ENCODE results near the gene KIF23. TPM values are rescaled to one million over a fixed set of nuclear protein-coding genes. Genes with fewer than 3 reads are reported as not detected.

The KIF23 gene
- total RNA-seq, 1 experiment from 2014 or later: 87.8 TPM

- no peak for TF ChIP-seq USF2 (CRISPR knock-in tag; IDR thresholded peaks at IDR 0.05)
- no peak for TF ChIP-seq RORB (CRISPR knock-in tag; IDR thresholded peaks at IDR 0.05)
- TF ChIP-seq CREM (CRISPR knock-in tag; IDR thresholded peaks at IDR 0.05): no peak
- no peak for TF ChIP-seq CBFB (CRISPR knock-in tag; IDR thresholded peaks at IDR 0.05; ENCODE audit: low read depth)
- TF ChIP-seq ZNF317 (CRISPR knock-in tag; IDR thresholded peaks at IDR 0.05; ENCODE audit: borderline replicate concordance, low read depth): no peak
- no peak for TF ChIP-seq ZNF425 (CRISPR knock-in tag; conservative IDR thresholded peaks at IDR 0.05)
- no peak for TF ChIP-seq ZNF416 (CRISPR knock-in tag; IDR thresholded peaks at IDR 0.05)
- TF ChIP-seq JUN (CRISPR knock-in tag; IDR thresholded peaks at IDR 0.05): no peak
- no peak for TF ChIP-seq ELF4 (CRISPR knock-in tag; IDR thresholded peaks at IDR 0.05; ENCODE audit: low read depth)
- no peak for TF ChIP-seq ZNF423 (CRISPR knock-in tag; IDR thresholded peaks at IDR 0.05)
- no peak for TF ChIP-seq HMGXB4 (CRISPR knock-in tag; IDR thresholded peaks at IDR 0.05)
- no peaks in the 10 kb centered on the region; the same call in 1 of the 2 replicates for H3K27me3 Mint-ChIP-seq (ENCODE audit: low read depth)
- CTCF ChIA-PET: no interaction called here
- POLR2A ChIA-PET: no interaction called here
- DNase-seq (ENCODE audit: low spot score): no peak
- no peaks in the 10 kb centered on the region for H3K4me1 Mint-ChIP-seq
- ATAC-seq: no peak
- peaks cover 9% of the 10 kb centered on the region for H3K36me3 Mint-ChIP-seq
- peaks cover 32% of the 10 kb centered on the region for H3K9me3 Mint-ChIP-seq
- H3K4me3 Mint-ChIP-seq: no peak overlapping the region
- no peak overlapping the region for H3K27ac Mint-ChIP-seq
These were observed 68.6 kb downstream of the KIF23 start for GRCh38 chr15:69482686-69483256.

GRCh38 chr15:69484837-69485236 lies 70.7 kb downstream of the KIF23 start:
- Mint-ChIP-seq H3K27me3 (ENCODE audit: low read depth) (no peaks in the 10 kb centered on the region; the same call in 1 of the 2 replicates), H3K4me1 (no peaks in the 10 kb centered on the region), H3K27ac (no peak overlapping the region), H3K9me3 (peaks cover 26% of the 10 kb centered on the region), H3K36me3 (peaks cover 5% of the 10 kb centered on the region), H3K4me3 (no peak overlapping the region)
- CTCF ChIA-PET: interaction anchor here (1.2 to 1.5 kb wide), 3 partner anchors 9 to 91 kb away, joined by 3 read pairs; no protein-coding TSS in a partner anchor
- TF ChIP-seq CDX4 (CRISPR knock-in tag; IDR thresholded peaks at IDR 0.05; ENCODE audit: borderline replicate concordance): no peak
- TF ChIP-seq OVOL2 (CRISPR knock-in tag; IDR thresholded peaks at IDR 0.05; ENCODE audit: borderline replicate concordance): no peak
- TF ChIP-seq CTCF (IDR thresholded peaks at IDR 0.05): no peak
- TF ChIP-seq ZNF423 (CRISPR knock-in tag; IDR thresholded peaks at IDR 0.05): no peak
- no peak for TF ChIP-seq ZBTB21 (CRISPR knock-in tag; IDR thresholded peaks at IDR 0.05; ENCODE audit: borderline replicate concordance)
- no peak for TF ChIP-seq MLX (CRISPR knock-in tag; IDR thresholded peaks at IDR 0.05)
- TF ChIP-seq FOXJ3 (CRISPR knock-in tag; IDR thresholded peaks at IDR 0.05; ENCODE audit: borderline replicate concordance): no peak
- ATAC-seq (no peak), DNase-seq (ENCODE audit: low spot score) (no peak)
- POLR2A ChIA-PET: no interaction called here
